Osteocyte (in vitro differentiated cells): ENCODE measurements around the gene MATK. TPM values are rescaled to one million over a fixed set of nuclear protein-coding genes. Genes with fewer than 3 reads are reported as not detected.

ENCODE experiments used
- DNase-seq: peaks from one replicate; pipeline ENCODE4 v3.0.0; 2021; ENCODE audit warnings: mixed read lengths; ENCODE audit not compliant: unreplicated experiment; ENCODE audit errors: extremely low spot score
- H3K27ac Mint-ChIP-seq: one replicate; pipeline ENCODE4 v1.8.0; 2021; ENCODE audit warnings: mild to moderate bottlenecking, mixed read lengths; ENCODE audit not compliant: unreplicated experiment
- H3K27me3 Mint-ChIP-seq: one replicate; pipeline ENCODE4 v1.8.0; 2021; ENCODE audit warnings: mixed read lengths; ENCODE audit not compliant: unreplicated experiment
- H3K36me3 Mint-ChIP-seq: one replicate; pipeline ENCODE4 v1.8.0; 2021; ENCODE audit warnings: mixed read lengths; ENCODE audit not compliant: unreplicated experiment
- H3K4me1 Mint-ChIP-seq: one replicate; pipeline ENCODE4 v1.8.0; 2021; ENCODE audit warnings: mixed read lengths; ENCODE audit not compliant: unreplicated experiment
- H3K4me3 Mint-ChIP-seq: one replicate; pipeline ENCODE4 v1.8.0; 2021; ENCODE audit warnings: mild to moderate bottlenecking, moderate library complexity, mixed read lengths; ENCODE audit not compliant: unreplicated experiment
- H3K9me3 Mint-ChIP-seq: one replicate; pipeline ENCODE4 v1.8.0; 2021; ENCODE audit warnings: mixed read lengths; ENCODE audit not compliant: unreplicated experiment
- CTCF ChIP-seq: fragments of 200-600 bp; sonication (generic); IDR thresholded peaks from 2 replicates; pipeline ENCODE4 v1.5.0; 2021; ENCODE audit warnings: antibody characterized with exemption, mild to moderate bottlenecking, moderate library complexity
- total RNA-seq: library from RNA; stranded (reverse); gene quantifications from 2 replicates; pipeline ENCODE4 v1.2.1, GENCODE V29; 2021

The MATK gene
- total RNA-seq, 1 donor from 2014 or later, result not detected

DNA sequence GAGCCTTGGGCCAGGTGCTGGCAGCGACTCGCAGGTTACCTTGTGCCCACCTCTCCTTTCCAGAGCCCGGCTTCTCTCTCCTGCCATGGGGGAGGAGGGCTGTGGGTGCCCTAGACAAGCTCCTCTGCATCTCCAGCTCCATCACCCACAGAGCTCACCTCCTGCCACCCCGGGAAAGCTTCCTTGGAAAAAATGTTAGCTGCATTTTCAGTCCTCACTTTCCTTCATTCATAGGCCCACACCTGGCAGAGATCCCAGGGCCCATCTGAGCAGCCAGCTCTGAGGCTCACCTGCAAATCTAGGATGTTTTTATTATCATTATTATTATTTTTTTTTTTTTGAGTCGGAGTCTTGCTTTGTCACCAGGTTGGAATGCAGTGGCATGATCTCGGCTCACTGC, 45.8 kb upstream of the MATK start:
- no peak overlapping the region for H3K4me3 Mint-ChIP-seq
- no peak for DNase-seq
- no peaks in the 10 kb centered on the region for H3K36me3 Mint-ChIP-seq
- no peak overlapping the region for H3K27ac Mint-ChIP-seq
- H3K9me3 Mint-ChIP-seq, result no peaks in the 10 kb centered on the region
- peaks cover 27% of the 10 kb centered on the region for H3K27me3 Mint-ChIP-seq
- TF ChIP-seq CTCF, result no peak
- H3K4me1 Mint-ChIP-seq, result peaks cover 3% of the 10 kb centered on the region

DNA sequence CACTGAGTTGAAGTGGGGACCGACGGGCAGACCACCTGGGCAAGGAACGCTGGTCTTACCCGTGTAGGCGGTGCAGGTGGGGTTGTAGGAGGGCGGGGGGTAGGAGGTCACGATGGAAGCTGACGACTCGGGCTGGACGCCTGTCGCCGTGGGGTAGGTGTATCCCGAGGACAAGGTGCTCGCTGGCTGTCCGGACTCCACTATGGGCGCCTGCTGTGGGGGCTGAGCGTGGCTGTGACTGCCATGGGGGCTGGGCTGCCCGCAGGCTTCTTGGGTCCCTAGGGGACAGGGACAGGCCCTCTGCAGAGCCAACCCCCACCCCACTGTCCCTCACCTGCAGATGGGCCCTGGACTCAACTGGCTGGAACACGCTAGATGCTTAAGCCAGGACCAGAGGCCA, 45.4 kb upstream of the MATK start:
- H3K27me3 Mint-ChIP-seq, result peaks cover 27% of the 10 kb centered on the region
- no peaks in the 10 kb centered on the region for H3K9me3 Mint-ChIP-seq
- H3K4me1 Mint-ChIP-seq, result peaks cover 3% of the 10 kb centered on the region
- H3K4me3 Mint-ChIP-seq, result no peak overlapping the region
- no peak for DNase-seq
- no peaks in the 10 kb centered on the region for H3K36me3 Mint-ChIP-seq
- no peak for TF ChIP-seq CTCF
- H3K27ac Mint-ChIP-seq, result no peak overlapping the region

DNA sequence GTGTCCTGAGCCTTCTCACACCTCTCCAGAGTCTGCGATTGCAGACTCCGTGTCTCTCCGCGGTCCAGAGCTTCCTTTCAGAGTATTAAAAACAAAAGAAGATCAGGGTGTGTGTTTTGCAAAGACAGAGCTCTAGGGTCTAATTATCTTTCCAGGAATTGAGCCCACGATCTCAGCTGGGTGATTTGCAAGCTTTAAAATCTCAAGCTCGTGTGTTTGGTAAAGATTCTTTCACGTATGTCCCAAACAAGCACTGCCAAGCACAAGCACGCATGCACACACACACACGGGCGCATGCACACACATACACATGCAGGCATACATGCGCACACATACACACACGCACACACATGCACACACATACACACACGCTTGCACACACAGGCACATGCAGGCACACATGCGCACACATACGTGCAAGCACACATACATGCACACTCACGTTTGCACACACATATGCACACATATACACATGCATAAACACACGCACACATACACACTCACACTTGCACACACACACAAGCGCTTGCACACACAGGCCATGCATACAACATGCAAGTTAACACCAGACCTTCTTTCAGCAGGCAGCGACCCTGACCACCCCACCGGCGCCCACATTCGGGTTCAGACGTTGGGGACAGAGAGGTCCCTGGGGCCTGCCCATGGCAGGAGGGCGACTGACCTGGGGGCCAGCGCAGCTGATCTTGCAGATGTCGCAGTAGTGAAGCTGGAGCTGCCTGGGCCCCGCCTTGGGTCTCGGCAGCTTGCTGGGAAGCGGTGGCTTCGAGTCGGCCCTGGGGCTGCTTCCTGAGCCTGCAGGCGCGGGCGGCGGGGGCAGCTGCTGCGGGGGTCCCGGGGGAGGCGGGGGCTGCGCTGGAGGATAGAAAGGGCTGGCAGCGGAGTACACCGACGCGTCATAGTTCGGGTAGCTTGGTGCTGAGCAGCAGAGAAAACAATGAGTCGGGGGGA, 44.7 kb upstream of the MATK start:
- no peaks in the 10 kb centered on the region for H3K9me3 Mint-ChIP-seq
- DNase-seq, result no peak
- no peak for TF ChIP-seq CTCF

GRCh38 chr19:3827306-3827705, 41.1 kb upstream of the MATK start:
- DNase-seq, result no peak
- H3K27ac Mint-ChIP-seq, result no peak overlapping the region
- peaks cover 3% of the 10 kb centered on the region for H3K4me1 Mint-ChIP-seq
- H3K27me3 Mint-ChIP-seq, result peaks cover 25% of the 10 kb centered on the region
- no peaks in the 10 kb centered on the region for H3K36me3 Mint-ChIP-seq
- no peaks in the 10 kb centered on the region for H3K9me3 Mint-ChIP-seq
- no peak for TF ChIP-seq CTCF
- H3K4me3 Mint-ChIP-seq, result no peak overlapping the region

More for the DNA sequence above, 44.7 kb upstream of the MATK start:
- Mint-ChIP-seq H3K4me1 (peaks cover 3% of the 10 kb centered on the region), H3K27me3 (peaks cover 27% of the 10 kb centered on the region), H3K4me3 (no peak overlapping the region), H3K36me3 (no peaks in the 10 kb centered on the region), H3K27ac (no peak overlapping the region)

DNA sequence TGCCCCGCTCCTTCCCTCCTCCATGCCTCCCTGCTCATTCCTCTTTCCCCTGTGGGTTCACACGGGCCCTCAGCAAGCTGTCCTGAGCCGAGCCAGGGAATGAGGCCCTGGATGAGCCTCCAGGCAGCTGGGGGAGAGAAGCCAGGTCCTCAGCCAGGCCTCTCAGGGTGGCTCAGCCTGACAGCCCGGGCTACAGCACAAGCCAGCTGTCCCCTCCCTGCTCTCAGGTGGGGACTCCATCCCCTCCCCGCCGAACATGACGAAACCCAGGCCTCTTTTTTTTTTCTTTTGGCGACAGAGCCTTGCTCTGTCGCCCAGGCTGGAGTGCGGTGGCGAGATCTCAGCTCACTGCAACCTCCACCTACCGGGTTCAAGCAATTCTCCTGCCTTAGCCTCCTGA, 40.0 kb upstream of the MATK start:
- no peak for DNase-seq
- Mint-ChIP-seq H3K27ac (no peak overlapping the region), H3K9me3 (no peaks in the 10 kb centered on the region), H3K27me3 (peaks cover 17% of the 10 kb centered on the region), H3K4me3 (no peak overlapping the region), H3K36me3 (no peaks in the 10 kb centered on the region), H3K4me1 (peaks cover 3% of the 10 kb centered on the region)
- no peak for TF ChIP-seq CTCF
